IPS-11a (cell line): Measurements from ENCODE around the gene NFKB2.

Source experiments
- H3K4me3 ChIP-seq: one replicate; pipeline ENCODE4 v1.5.1; 2013; ENCODE audit warnings: low read depth, low read length, control low read depth

The NFKB2 gene

DNA sequence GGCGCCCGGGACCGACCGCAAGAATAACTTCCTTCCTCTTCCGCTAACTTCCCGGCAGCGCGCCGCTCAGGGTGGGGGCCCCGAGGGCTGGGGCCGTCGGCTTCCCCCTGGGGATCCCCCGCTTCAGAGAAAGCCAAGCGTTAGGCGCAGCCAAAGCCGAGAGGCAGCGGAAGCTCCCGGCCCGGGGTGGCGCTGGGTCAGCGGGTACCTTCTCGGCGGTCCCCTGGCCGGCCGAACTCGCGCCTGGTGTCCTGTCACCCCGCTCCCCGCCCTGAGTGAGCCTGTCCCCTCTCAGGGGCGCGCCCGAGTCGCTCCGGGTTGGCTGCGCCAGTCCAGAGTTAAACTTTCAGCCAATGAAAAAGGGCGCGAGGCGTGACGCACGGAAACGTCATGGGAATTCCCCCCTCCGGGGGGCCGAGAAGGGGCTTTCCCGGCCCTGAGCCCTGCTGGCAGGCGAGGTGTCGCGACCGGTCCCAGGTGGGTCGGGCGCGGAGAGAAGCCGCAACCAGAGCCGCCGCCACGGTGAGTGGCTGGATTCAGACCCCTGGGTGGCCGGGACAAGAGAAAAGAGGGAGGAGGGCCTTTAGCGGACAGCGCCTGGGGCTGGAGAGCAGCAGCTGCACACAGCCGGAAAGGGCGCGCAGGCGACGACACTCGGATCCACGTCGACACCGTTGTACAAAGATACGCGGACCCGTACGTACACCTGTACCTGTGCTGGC lies 1.3 kb upstream of the NFKB2 start:
- peak overlapping the region; percentile 69 for H3K4me3 ChIP-seq

DNA sequence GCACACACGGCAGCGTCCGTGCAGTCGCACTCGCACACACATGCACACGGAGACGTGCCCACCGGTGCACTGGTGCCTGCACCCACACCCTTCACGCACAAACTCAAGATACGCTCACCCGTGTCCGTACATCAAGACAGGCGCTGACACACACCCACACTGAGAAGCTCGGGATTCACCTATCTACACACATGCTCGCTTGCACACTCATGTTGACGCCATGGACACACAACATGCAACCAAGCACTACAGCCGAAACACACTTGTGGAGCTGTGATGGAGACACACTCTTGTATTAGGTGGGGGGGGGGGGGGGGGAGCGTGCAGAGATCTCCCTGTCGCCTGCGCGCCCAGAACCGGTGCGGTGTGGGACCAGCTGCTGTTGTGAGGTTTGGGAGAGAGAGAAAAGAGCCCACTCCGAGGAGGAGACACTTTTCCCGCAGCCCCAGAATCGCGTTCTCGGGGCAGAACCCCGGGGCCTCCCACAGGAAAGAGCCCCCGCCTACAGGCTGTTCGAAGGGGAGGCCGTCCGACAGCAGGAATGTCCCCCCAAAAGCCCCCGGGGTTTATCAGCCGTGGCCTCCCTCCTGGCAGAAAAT lies 605 bp upstream of the NFKB2 start:
- H3K4me3 ChIP-seq = peak overlapping the region; percentile 69

DNA sequence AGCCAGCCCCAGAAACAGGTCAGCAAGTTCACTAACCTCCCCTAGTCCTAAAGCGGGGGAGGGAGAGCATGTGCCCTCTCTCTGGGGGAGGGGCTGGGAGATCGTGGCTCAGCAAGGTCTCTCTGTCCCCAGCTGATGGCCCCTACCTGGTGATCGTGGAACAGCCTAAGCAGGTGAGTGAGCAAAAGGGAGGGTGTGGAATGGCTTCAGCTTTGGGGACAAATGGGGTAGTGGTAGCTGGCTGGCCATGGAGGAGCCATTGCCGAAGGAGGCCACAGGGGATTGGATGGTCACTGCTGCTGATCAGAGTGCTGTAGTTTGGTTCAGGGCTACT lies 779 bp downstream of the NFKB2 start:
- peak overlapping the region; percentile 69 for H3K4me3 ChIP-seq

DNA sequence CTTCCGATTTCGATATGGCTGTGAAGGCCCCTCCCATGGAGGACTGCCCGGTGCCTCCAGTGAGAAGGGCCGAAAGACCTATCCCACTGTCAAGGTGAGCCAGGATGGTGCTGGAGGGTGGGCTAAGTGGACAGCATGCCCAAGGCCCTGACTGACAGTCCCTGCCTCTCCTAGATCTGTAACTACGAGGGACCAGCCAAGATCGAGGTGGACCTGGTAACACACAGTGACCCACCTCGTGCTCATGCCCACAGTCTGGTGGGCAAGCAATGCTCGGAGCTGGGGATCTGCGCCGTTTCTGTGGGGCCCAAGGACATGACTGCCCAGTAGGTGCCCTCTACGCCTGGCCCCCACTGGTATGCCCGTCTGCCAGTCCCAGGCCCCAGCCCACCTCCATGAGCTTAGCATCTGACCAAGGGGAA lies 1.2 kb downstream of the NFKB2 start:
- H3K4me3 ChIP-seq = no peak overlapping the region

DNA sequence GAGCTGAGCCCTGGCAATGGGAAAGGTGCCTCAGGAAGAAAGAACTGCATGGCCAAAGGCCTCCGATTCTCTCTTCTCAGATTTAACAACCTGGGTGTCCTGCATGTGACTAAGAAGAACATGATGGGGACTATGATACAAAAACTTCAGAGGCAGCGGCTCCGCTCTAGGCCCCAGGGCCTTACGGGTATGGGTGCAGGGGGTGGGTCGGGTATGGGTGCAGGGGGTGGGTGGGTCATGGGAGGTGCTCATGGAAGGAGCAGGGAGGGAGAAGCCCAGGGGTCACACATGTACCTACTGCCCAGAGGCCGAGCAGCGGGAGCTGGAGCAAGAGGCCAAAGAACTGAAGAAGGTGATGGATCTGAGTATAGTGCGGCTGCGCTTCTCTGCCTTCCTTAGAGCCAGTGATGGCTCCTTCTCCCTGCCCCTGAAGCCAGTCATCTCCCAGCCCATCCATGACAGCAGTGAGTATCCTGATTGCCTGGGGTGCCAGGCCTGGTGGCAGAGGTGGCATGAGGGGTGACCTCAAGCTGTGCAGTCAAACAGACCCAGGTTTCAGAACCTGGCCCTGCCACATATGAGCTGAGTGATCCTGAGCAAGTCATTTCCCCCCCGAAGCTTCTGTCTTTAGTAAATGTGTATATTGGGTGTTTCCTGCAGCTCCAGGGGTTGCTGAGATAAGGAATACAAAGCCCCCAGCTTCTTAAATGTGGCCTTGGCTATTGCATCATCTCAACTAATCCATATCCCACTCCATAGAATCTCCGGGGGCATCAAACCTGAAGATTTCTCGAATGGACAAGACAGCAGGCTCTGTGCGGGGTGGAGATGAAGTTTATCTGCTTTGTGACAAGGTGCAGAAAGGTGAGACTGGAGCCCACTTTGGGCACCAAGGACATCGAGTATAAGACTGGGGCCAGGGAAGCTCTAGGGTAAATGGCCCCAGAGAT lies 2.0 kb downstream of the NFKB2 start:
- no peak overlapping the region for H3K4me3 ChIP-seq

DNA sequence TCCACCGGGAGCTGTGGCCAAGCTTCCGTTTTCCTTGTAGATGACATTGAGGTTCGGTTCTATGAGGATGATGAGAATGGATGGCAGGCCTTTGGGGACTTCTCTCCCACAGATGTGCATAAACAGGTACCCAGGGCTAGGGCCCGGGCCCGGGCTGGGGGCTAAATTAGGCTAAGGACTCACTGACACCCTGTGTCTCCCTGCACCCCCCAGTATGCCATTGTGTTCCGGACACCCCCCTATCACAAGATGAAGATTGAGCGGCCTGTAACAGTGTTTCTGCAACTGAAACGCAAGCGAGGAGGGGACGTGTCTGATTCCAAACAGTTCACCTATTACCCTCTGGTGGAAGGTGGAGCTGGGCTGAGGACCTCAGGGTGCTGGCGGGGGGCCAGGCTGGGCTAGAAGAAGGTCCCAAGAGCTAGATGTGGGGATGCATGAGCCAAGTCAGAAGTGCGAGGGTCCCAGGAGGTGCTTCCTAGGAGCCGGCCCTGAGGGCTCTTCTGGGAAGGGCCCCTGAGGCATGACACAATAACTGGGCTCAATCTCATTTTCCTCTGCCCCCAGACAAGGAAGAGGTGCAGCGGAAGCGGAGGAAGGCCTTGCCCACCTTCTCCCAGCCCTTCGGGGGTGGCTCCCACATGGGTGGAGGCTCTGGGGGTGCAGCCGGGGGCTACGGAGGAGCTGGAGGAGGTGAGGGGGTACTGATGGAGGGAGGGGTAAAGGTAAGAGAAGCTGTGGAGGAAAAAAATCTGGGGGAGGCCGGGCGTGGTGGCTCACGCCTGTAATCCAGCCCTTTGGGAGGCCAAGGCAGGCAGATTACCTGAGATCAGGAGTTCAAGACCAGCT lies 2.9 kb downstream of the NFKB2 start:
- H3K4me3 ChIP-seq = no peak overlapping the region

DNA sequence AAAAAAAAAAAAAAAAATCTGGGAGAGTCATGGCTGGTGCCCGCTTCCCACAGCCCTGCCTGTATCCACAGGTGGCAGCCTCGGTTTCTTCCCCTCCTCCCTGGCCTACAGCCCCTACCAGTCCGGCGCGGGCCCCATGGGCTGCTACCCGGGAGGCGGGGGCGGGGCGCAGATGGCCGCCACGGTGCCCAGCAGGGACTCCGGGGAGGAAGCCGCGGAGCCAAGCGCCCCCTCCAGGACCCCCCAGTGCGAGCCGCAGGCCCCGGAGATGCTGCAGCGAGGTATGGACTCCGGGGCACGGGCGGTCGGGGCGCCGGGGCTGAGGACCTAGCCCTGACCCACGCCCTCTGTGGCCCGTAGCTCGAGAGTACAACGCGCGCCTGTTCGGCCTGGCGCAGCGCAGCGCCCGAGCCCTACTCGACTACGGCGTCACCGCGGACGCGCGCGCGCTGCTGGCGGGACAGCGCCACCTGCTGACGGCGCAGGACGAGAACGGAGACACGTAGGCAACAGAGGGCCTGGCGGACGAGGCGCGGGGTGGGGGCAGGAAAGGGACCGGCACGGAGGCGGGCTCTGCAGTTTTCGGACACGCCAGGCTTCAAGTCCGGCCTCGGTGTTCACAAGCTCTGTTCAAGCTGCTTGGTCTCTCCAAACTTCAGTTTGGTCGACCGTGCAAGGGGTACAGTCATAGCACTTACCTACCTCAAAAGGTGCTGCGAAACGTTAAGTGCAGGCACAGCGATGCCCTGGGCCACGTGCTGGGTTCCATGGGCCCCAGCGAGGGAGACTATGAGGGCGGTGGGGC lies 3.9 kb downstream of the NFKB2 start:
- peak overlapping the region; percentile 10 for H3K4me3 ChIP-seq

DNA sequence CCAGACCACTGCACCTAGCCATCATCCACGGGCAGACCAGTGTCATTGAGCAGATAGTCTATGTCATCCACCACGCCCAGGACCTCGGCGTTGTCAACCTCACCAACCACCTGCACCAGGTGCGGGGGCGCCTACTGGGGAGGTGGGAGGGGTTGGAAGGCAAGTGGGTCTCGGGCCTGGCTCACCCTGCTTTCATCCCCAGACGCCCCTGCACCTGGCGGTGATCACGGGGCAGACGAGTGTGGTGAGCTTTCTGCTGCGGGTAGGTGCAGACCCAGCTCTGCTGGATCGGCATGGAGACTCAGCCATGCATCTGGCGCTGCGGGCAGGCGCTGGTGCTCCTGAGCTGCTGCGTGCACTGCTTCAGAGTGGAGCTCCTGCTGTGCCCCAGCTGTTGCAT lies 4.6 kb downstream of the NFKB2 start:
- no peak overlapping the region for H3K4me3 ChIP-seq

DNA sequence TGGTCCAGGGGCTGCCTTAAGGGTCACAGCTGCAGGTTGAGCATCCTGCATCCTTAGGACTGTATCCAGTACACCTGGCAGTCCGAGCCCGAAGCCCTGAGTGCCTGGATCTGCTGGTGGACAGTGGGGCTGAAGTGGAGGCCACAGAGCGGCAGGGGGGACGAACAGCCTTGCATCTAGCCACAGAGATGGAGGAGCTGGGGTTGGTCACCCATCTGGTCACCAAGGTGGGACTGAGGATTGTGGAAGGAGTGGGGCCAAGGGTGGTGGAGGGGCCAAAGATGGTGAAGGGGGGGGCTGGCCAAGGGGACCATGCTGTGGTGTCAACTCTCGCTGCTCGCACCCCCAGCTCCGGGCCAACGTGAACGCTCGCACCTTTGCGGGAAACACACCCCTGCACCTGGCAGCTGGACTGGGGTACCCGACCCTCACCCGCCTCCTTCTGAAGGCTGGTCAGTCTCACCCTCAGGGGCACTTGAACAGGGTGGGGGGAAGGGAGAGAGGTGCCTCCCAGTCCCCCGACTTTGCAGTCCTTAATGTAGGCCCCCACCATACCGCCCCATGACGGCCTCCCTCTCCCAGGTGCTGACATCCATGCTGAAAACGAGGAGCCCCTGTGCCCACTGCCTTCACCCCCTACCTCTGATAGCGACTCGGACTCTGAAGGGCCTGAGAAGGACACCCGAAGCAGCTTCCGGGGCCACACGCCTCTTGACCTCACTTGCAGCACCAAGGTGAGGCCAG lies 5.3 kb downstream of the NFKB2 start:
- H3K4me3 ChIP-seq = no peak overlapping the region

DNA sequence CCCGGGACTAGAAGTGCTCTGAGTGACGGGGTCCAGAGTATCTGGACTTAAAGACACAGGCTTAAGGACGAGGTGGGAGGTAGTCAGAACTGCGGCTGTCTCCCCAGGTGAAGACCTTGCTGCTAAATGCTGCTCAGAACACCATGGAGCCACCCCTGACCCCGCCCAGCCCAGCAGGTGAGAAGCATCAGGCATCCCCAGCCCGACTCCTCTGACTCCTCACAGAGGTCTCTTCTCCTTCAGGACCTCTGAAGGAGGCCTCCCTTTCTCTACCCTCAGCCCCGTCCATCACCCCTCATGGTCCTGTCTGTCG lies 5.8 kb downstream of the NFKB2 start:
- no peak overlapping the region for H3K4me3 ChIP-seq

DNA sequence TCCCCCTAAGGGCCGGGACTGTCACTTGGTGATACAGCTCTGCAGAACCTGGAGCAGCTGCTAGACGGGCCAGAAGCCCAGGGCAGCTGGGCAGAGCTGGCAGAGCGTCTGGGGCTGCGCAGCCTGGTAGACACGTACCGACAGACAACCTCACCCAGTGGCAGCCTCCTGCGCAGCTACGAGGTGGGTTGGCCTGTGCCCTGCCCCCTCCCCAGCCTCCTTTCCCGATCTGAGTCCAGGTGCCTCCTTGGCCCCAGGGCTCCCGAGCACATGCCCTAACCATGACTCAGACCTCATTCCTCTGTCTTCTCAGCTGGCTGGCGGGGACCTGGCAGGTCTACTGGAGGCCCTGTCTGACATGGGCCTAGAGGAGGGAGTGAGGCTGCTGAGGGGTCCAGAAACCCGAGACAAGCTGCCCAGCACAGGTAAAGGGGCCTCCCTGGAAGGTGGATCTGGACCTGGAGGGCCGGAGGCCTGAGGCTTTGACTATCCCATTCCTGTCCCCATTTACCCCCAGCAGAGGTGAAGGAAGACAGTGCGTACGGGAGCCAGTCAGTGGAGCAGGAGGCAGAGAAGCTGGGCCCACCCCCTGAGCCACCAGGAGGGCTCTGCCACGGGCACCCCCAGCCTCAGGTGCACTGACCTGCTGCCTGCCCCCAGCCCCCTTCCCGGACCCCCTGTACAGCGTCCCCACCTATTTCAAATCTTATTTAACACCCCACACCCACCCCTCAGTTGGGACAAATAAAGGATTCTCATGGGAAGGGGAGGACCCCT lies 6.4 kb downstream of the NFKB2 start:
- H3K4me3 ChIP-seq = no peak overlapping the region

DNA sequence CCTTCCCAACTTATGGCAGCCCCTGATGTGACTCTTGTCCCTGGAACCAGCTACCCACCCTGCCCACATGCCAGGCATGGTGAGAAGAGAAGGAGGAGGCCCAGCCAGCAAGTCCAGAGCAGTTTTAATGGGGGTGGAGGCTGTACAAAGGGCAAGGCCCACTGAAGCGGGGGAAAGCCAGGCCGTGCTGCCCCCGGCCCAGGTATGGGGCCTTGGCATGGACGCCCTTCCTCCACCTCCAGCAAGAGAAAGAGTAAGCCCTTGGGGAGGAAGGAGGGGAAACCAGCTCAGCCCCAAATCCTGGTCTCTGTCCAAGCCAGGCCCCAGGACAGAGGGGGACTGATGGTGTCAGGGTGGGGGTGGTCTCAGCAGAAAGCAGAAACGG lies 7.0 kb downstream of the NFKB2 start:
- no peak overlapping the region for H3K4me3 ChIP-seq

DNA sequence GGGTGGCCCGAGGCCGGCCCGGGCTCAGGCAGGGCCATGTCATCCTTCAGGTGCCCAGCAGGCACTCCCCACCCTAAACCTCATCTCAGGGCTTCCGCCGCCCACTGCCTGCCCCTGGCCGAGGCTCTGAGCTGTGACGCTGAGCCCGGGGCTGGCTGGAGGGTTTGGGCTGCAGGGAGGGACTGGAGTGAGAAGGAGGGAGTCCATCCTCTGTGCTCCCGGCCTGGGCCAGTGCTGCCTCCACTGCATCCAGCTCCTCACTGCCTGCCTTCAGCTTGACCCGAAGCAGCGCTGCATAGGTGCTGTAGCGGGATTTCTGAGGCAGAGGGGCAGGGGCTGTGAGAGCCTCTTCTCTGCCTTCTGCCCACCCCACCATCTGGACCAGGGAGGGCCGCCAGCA lies 7.6 kb downstream of the NFKB2 start:
- H3K4me3 ChIP-seq = no peak overlapping the region

DNA sequence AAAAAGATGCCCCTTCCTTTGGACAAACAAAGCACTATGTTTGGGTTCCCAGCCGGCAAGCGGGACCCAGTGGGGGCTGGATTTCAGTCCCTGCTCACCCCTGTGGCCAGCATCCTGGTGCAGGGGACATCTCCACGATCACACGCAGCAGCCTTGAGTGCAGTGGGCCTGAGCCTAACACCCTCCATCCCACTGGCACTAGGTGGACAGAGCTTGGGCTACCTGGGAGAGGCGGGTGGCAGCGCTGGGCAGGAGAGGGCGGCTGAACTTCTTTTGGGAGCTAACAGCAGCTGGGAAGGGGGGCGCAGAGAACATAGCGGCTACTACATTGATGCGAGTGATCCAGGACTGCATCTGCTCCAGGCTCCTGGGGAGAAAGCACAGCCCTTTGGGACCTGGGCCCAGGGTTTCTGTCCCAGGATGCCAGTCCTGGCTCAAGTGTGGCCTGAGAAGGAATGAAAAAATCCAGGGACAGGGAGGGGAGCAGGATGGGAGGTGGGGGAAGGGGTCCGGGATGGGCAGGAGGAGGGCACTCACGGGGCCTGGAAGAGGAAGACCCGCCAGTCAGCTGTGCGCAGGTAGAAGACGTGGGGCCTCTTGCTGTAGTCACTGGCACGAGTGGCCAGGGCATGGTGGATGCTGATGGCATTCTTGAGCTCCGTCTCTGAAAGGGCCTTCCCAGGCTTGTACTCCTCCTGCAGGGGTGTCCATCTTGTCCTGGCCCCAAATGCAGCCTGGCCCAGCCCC lies 9.0 kb downstream of the NFKB2 start:
- no peak overlapping the region for H3K4me3 ChIP-seq

DNA sequence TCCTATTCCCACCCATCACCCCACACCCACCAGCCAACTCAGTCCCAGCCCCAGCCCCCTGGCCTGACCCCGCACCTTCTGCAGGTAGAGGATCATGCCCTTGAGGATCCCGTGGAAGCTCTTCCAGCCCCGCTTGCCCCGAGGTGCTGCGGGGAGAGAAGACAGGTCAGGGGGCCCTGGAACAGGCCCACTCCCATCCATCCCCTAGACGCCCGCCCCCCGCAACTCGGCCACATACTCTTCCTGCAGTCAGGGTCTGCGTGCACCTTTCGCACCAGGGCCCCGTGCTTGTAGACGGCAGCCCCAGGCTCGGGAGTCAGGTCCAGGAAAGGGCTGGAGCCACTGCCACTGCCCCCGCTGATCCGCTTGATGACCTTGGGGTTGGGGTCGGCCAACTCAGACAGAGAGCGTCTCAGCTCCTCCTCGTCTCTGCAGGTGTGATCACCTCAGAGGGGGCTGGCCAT lies 9.6 kb downstream of the NFKB2 start:
- H3K4me3 ChIP-seq = no peak overlapping the region

DNA sequence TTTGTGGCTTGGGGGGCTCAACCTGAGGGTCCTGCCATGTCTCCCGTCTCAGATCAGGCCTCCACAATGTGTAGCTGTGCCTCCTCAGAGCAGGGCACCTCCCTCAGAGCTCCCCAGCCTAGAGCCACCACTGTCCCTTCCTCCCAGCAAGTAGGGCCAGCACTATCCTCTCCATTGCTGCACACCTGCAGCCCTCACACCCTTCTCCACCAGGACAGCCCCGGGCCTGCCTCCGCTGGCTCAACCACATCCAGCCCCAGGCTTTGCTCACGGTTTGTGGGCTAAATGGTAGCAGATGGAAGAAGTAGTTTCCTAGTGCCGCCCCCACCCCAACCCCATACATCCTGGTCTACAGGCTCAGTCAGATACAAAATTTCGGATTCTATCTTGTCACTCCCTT lies 10.1 kb downstream of the NFKB2 start:
- H3K4me3 ChIP-seq = no peak overlapping the region

DNA sequence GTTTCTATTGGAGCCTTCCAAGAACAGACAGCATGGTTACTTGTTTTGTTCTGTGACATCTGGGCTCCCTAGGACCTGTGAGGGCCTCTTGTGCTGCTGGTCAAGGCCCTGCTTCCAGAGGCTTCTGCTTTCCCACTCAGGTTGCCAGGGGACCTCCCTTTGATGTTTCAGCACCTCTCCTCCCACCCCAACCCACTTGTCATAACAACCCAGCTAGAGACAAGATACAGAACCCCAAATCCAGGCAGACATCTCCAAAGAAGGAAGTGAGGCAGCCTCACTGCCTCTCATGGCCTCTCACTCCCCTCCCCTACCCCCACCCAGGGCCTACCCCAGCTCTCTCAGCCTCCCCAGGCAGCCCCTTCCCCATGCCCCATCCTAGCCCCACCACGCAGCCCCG lies 11.3 kb downstream of the NFKB2 start:
- H3K4me3 ChIP-seq = no peak overlapping the region
